ENCODE measurements around the gene NCOA5.
A peak's percentile ranks its signal among the peaks of the same experiment; 100 is the strongest.

NCOA5 gene

DNA sequence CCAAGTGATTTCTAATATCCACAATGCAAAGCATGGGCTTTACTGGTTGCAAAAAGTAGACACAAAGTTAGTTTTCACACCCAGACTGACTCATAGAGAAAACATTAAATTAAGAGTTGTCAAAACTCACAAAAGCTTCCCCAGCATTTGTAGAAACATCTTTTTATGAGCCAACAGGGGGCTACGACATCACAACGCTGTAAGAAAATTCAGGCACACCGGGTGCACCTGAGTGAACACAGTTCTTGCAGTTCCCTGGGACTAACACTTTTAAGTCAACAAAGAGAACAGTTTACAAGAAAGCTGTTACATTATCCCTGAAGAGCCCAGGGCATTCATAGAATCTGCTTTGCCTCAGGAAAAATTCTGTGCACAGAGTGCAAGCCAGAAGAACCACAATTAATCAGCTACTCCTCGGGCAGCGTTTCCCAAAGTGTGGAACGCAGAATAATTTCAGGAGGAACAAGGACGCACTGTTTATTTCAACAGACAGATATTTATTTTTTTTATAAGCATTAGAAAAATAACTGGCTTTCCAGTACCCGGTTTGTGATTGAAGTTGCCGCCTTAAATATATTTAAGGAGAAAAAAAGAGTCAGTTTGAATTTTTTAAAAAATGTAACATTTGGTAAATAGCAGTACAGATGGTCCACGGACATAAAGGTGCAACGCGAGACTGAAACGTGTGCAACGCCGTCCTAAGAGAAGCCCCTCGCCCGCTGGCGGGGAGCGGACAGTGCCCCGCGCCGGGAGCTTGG lies 1.2 kb downstream of the NCOA5 start:
- no peak for DNase-seq

GRCh38 chr20:46087161-46087560 lies 2.6 kb downstream of the NCOA5 start:
- peak in 1 of 2 experiments; percentile 5 for DNase-seq

DNA sequence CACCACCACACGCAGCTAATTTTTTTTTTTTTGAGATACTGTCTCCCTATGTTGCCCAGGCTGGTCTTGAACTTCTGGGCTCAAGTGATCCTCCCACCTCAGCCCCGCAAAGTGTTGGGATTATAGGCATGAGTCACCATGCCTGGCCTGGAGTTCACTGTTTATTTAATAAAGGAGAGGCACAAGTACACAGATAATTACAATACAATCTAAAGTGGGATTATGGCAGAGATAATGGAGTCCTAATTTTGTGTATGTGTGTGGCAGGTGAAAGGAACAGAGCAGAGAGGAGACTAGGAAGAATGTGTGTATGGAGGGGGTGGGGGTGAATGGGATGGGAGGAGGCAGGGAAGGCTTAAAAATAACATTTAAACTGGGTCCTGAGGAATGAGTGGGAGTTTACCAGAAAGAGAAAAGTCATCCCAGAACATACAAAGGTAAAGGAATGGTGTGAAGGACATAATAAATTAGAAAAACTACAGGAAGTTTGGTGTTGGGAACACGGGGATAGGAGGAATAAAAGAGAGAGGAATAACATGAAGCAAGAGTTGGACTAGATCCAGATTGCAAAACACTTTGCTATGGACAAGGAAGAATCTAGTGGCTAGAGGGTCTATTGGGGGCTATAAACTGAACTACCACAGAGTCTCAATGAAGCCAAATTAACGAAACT lies 4.4 kb downstream of the NCOA5 start:
- DNase-seq, result peak in 1 of 2 experiments; percentile 10

- no peak for DNase-seq
Measured at GRCh38 chr20:46084805-46085178, 5.0 kb downstream of the NCOA5 start.

DNA sequence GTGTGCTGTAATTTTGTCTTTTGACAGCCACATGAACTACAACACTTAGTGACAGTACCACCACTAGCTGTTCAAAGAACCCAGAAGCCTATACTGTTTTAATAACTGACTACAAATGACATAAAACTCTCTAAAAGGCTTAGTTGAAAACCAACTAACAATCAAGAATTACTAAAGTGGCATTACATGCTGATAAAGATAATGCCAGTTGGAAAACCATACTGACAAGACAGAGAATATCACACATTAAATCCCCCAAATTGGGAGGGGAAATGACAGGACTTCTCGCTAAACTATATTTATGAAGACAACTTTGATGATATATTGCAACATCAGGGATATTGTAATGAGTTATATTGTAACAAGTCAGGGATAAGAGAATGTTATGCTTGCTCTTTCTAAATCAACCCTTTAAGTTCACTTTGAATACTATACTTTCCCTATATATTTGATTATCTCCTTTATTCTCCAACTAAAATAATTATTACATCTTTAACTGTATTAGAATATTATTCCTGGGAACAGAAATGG lies 6.2 kb downstream of the NCOA5 start:
- no peak for DNase-seq

GRCh38 chr20:46083101-46083500 lies 6.7 kb downstream of the NCOA5 start:
- no peak for DNase-seq

- DNase-seq, result no peak
Measured at GRCh38 chr20:46081074-46081473, 8.7 kb downstream of the NCOA5 start.

GRCh38 chr20:46078954-46079353 lies 10.8 kb downstream of the NCOA5 start:
- no peak for DNase-seq

GRCh38 chr20:46077642-46078305 lies 12.0 kb downstream of the NCOA5 start:
- no peak for DNase-seq

DNA sequence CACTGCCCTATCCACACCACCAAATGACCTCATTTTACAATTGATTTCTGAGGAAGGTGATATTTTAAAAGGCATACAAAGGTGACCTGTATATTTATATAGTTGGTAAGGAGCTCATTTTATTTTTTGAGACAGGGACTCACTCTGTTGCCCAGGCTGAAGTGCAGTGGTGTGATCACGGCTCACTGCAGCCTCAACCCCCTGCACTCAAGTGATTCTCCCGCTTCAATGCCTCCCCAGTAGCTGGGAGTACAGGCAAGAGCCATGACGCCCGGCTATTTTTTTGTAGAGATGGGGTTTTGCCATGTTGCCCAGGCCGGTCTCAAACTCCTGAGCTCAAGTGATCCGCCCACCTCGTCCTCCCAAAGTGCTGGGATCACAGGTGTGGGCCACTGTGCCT lies 13.0 kb downstream of the NCOA5 start:
- DNase-seq, result no peak

DNA sequence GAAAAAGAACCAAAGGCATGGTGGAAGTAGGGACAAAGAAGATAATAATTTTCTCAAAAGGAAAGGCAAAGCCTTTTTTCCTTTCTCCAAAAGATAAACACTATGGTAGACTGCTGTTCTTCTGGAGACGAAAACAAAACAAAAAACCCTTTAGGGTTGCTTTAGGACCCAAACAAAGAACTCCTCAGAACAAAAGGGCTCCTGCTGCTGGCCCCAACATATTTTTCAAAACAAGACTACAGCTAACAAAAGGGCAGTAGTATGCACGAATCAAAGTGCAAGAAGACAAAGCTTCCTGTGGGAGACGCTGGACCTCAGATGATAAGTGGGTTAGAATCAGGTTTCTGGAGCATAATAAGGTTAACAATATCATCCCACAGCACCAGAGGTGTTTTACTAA lies 15.8 kb downstream of the NCOA5 start:
- DNase-seq, result no peak

DNA sequence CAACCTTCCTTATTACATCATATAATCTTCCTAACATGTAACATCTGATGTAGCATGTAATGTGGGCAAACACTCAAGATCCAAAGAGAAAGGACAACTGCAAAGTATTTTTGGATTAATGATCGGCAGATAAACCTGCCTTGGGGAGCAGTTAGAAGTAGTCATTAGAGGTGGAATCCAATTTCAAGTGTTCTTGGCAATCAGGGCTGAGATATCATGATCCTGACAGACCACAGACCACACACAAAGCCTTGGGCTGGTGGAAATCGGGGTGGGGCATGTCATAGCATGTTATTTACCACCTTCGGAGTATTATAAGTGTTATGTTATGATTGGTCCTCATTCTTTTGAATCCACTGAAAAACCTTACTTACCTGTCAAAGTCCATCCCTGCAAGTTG lies 16.3 kb downstream of the NCOA5 start:
- no peak for DNase-seq

DNA sequence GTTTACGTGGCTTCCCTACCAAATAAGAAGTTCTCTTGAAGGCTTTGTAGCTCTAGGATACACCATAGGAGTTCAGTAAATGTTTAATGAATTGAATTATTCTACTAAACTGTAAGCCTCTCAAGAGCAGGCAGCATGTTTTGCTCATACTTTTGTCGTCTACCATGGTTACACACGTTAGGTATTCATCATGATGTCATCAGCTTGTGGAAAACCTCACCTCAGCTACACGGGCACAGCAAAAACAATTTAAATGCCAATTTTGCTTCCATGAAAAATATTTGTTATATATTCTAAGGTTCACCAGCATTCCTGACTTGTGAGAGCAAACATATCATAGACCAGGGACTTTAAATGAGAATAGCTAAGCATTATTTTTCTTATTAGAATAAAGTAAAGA lies 16.7 kb downstream of the NCOA5 start:
- no peak for DNase-seq

DNA sequence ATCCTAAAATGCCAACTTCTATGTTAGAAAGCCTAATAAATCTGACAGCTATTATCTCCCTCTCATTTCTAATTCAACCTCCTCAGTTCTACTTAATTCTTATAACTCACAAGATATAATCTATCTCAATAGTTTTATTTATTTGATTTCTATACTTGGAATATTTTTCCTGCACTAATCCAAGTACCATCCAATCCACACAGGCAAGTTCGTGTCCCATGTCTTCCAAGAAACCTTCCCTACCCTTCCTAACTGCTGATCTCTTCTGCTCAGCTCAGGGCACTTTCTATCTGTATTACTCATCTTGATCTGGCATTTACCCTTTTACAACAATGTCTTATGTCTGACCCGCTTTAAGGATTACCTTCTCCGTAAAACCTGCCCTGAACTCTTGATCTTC lies 18.2 kb downstream of the NCOA5 start:
- no peak for DNase-seq

GRCh38 chr20:46070215-46070900 lies 19.4 kb downstream of the NCOA5 start:
- no peak for DNase-seq

DNA sequence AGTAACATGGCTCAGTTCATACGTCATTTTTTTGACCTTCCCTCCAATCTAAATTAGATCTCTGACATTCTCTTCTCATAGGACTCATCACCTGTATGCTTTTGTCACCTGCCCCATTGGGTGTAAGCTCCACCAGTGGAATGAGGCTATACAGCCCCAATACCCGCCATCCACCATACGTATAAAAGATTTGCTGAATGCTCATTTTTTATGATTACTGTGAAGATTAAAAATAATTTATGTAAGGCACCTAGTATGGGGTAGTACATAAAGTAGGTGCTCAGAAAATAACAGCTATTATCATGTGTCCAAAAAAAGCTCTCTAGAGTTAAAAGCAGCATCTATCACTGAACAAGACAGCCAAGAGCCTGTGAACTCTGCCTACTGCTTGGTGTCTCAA lies 24.1 kb downstream of the NCOA5 start:
- no peak for DNase-seq

GRCh38 chr20:46065006-46065405 lies 24.8 kb downstream of the NCOA5 start:
- no peak for DNase-seq

- peak in 1 of 2 experiments; percentile 7 for DNase-seq
Measured at GRCh38 chr20:46063652-46064054, 26.1 kb downstream of the NCOA5 start.

- no peak for DNase-seq
Measured at GRCh38 chr20:46063151-46063550, 26.6 kb downstream of the NCOA5 start.

GRCh38 chr20:46062621-46063020 lies 27.1 kb downstream of the NCOA5 start:
- no peak for DNase-seq

DNA sequence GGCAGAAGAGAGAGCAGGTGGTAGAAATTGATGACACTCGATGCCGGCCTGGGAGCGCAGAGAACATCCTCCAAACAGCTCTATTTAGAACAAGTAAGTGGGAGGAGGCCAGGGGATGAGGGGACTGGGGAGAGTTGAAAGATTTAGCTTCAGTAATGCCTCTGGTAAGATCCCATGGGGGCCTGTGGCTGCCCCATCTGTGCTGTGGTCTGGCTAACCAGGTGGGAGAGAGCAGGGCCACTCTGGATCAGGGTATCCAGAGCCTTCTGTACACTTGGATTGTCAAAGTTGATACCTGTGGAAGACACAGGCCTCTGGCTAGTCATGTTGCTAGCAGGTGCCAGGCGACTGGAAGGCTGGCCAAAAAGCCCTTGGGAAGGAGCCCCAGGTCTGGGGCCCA lies 27.6 kb downstream of the NCOA5 start:
- DNase-seq, result peak in 1 of 2 experiments; percentile 61

DNA sequence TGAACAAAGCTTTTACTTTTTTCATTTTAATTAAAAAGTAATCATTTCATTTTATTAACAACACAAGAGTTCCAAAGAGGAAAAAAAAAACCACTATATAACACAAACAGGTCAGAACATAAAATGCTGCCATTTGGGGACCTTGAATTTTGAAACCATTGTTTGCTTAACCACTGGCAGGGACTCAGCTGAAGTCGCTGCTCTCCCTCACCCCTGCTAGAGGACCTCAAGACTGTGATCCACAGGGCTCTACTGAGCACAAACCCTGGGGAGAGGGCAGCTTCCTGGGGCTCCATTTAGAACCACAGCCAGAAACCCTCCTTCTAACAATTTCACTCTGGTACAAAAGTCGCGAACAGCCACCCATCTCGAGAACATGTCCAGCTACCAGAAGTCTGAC lies 28.8 kb downstream of the NCOA5 start:
- no peak for DNase-seq

- no peak for DNase-seq
Measured at GRCh38 chr20:46060301-46060881, 29.4 kb downstream of the NCOA5 start.
